GM19324 (cell line): ENCODE data around the gene NSUN5.
"Not testable (repeated sequence)": the region's sequence is repeated elsewhere in the genome, so short reads cannot be mapped to it uniquely, and the experiment has no call there.

ENCODE experiments used
- ATAC-seq: cut with Tn5 transposase; IDR thresholded peaks from one replicate; pipeline ENCODE4 v1.9.1; 2021; ENCODE audit warnings: mild to moderate bottlenecking, moderate library complexity; ENCODE audit not compliant: unreplicated experiment, low FRiP score

Gene NSUN5

GRCh38 chr7:73308665-73309214 is at the start of gene NSUN5:
Gene NSUN5, minus strand, starts transcription at chr7:73308826. Its CDS starts 36 bp downstream, at chr7:73308790.
- peak; percentile 84 for ATAC-seq

DNA sequence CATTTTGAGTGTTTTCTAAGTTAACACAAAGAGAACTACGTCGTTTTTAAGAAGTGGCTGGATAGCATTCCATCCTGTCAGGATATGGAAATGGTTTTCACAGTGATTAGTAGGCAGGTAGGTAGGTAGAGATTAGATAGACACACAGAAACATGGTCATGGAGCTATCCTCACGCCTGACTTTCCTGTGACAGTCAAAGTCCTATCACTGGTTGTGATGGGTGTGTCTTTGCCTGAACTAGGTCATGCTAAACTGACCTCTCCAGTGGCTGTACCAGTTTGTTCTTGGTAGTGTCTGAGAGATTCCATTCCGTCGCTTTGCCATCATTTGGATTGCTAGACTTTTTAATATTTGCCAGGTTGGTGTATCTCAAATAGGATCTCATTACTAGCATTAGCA is 47.5 kb upstream of the NSUN5 start:
- ATAC-seq: no peak

- no peak for ATAC-seq
Measured at GRCh38 chr7:73354821-73355220, 46.2 kb upstream of the NSUN5 start.

- ATAC-seq: no peak
Measured at GRCh38 chr7:73354196-73354595, 45.6 kb upstream of the NSUN5 start.

DNA sequence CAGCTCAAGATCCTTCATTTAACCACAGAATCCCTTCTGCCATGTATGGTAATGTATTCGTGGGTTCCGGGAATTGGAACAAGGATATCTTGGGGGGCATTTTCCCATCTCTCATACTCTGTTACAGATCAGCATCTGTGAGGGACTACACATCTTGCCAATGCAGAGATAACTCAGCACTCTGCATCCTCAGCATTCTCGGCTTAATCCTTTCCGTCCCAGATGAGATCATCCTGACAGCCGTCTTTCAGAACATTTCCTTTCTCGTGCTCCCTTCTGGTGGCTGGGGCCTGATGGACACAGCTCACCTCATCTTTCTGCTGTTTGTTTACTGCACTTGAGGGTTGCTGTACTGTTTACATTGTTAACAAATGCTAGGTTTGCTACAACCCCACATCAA is 44.6 kb upstream of the NSUN5 start:
- ATAC-seq: no peak

DNA sequence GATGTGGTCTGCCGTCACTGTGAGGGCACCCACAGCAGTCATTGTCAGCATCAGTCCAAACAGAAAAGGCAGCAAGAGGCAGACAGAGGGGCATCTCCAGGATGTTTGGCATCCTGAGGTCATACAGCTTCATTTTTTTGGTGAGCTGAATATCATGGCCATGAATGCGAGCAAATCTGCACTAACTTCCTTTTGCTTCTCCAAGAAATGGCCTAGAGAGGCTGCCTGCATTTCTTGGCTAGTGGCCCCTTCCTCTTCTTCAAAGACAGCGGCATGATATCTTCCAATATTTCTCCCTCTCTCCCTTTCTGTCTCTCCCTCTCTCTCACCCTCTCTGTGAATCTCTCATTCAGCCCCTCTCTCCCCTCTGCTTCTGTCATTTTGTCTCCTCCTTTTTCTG is 44.2 kb upstream of the NSUN5 start:
- no peak for ATAC-seq

- ATAC-seq: no peak
Measured at GRCh38 chr7:73351447-73352167, 43.0 kb upstream of the NSUN5 start.

- ATAC-seq: no peak
Measured at GRCh38 chr7:73350306-73351068, 41.9 kb upstream of the NSUN5 start.

DNA sequence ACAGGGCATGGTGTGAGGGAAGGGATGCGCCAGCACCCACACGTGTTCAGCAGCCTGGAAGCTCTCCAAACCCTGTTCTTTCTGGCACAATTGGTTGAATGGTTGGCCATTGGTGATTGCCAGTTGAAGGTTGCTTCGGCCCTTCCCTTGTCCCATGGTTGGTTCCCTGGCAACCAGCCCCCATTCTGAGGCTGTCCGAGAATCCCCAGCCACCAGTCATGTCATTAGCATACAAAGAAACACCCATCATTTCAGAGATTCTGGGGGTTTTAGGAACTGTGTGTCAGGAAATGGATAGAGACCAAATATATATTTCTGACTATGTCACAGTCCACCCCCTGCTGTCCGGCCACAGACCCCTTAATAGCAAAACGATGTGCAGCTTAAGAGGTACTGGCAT is 41.1 kb upstream of the NSUN5 start:
- ATAC-seq: no peak

DNA sequence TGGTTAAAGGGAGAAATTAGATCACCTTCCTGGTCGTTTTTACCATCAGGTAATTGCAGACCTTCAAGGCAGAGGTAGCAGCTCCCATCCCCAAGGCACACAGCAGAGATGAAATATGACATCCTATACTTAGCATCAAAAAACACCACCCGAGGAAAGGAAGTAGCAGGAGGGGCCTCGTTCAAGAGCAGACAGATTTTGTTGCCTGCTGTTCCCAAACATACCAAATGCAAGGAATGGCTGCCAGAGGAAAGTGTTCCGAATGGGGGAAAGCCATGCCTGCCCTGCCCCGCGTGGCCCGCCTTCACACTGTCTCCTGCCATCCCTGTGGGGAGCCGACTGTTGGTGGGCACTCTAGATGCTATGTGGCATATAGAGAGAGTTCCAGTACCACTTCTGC is 37.3 kb upstream of the NSUN5 start:
- ATAC-seq: no peak

- ATAC-seq: no peak
Measured at GRCh38 chr7:73345538-73345937, 36.9 kb upstream of the NSUN5 start.

- ATAC-seq: no peak
Measured at GRCh38 chr7:73343671-73344380, 35.2 kb upstream of the NSUN5 start.

DNA sequence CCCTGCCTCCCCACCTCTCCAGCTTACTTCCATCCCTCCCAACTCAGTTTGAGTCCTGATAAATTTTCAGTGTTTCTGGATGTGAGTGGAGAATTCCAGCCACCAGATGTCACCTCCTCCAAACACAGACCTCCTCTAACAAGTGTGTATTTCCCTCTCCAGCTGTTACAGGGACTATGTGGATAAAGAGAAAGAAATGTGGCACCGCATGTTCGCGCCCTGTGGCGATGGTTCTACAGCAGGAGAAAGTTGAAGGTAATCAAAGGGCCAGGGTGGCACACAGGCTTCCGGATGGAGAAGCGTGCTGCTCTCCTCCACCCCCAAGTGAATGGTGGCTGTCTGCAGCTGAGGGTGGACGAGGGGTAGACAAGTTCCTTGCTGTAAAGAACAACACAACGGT is 34.0 kb upstream of the NSUN5 start:
- no peak for ATAC-seq

GRCh38 chr7:73341877-73342276 is 33.3 kb upstream of the NSUN5 start:
- no peak for ATAC-seq

GRCh38 chr7:73340514-73340913 is 31.9 kb upstream of the NSUN5 start:
- ATAC-seq: no peak

GRCh38 chr7:73338321-73338720 is 29.7 kb upstream of the NSUN5 start:
- no peak for ATAC-seq

- no peak for ATAC-seq
Measured at GRCh38 chr7:73332447-73332846, 23.8 kb upstream of the NSUN5 start.

DNA sequence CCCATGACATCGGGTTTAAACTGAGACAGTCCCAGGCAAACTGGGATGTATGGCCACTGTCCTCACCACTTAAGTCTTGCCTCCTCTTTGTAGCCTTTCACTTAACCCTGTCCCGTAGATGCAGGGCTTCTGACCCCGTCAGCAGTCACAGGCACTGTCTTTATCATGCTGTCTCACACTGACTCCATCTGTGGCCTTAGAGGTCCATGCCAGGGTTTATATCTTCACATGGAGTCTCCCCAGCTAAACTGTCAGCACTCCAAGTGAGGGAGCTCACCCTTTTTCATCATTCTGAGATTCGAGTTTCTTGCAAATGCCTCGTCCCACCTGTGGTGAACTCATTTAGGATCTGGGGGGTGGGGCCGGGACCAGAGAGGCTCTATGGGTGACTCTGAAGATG is 22.1 kb upstream of the NSUN5 start:
- ATAC-seq: no peak

GRCh38 chr7:73329861-73330581 is 21.4 kb upstream of the NSUN5 start:
- no peak for ATAC-seq

DNA sequence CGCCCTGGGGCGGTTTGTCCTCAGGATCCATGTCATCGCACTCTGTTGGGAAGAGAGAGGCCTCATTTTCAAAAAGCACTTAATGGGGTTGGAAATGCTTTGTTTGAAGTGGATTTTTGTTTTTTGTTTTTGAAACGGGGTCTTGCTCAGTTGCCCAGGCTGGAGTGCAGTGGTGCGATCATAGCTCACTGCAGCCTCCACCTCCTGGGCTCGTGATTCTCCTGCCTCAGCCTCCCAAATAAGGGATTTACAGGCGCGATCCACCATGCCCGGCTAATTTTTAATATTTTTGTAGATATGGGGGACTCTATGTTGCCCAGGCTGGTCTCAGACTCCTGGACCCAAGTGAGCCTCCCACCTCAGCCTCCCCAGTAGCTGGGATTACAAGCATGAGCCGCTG is 20.1 kb upstream of the NSUN5 start:
- no peak for ATAC-seq

- not testable (repeated sequence) for ATAC-seq
Measured at GRCh38 chr7:73327922-73328321, 19.3 kb upstream of the NSUN5 start, which contains the start of the genes FKBP6 and TRIM50. Gene FKBP6, plus strand, starts transcription at chr7:73328161. Its CDS starts 268 bp downstream, at chr7:73328429. Gene TRIM50, minus strand, starts transcription at chr7:73328082. Its CDS starts 3,295 bp downstream, at chr7:73324787.
